ENCODE measurements around the gene TTBK1.

- TF ChIP-seq POLR2A (IDR thresholded peaks at IDR 0.05), result no peak
- no peak for TF ChIP-seq CTCF (IDR thresholded peaks at IDR 0.05)
These were observed 53.7 kb downstream of the TTBK1 start for GRCh38 chr6:43296780-43297497.
